ENCODE measurements around the gene COL6A2.
"Not testable (repeated sequence)": the region's sequence is repeated elsewhere in the genome, so short reads cannot be mapped to it uniquely, and the experiment has no call there.

Gene COL6A2

GRCh38 chr21:46128106-46128932, 30.4 kb downstream of the COL6A2 start:
- DNase-seq, result no peak

GRCh38 chr21:46128933-46129571, 31.1 kb downstream of the COL6A2 start:
- DNase-seq, result no peak

- no peak for DNase-seq
Observed at GRCh38 chr21:46129846-46130651, 32.1 kb downstream of the COL6A2 start.

DNA sequence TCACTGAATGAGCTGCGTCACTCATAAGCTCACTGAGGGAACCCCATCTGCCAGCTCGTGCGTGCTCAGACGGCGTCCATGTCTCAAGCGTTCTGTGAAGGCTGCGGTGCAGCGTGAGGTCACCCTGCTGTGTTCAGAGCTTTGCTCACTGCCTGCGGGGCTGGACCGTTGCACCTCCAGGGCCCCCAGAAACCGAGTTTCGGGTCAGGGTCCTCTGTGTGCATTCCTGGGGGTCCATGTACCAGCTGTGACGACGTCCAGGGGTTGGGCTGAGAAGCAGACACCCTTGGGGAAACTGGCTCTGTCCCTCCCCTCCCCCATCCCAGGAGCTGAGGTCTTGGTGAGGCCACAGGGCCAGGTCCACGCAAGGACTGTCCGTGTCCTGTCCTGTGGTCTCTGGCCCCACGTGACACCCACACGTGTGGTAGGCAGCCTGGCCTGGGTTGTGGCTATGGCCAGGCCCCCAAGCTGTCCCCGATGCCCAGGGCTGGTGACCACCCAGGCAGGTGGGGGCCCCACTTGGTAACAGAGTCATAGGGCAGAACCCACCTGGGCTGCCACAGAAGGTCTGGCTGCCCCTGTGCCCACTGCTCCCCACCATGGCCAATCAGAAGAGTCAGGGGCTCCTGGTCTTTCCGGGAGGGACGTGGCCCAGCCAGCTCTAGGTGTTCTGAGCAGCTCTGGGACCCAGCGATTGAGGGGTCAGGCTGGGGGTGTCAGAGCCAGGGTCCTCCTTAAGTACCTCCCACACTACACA, 33.1 kb downstream of the COL6A2 start:
- no peak for DNase-seq

DNA sequence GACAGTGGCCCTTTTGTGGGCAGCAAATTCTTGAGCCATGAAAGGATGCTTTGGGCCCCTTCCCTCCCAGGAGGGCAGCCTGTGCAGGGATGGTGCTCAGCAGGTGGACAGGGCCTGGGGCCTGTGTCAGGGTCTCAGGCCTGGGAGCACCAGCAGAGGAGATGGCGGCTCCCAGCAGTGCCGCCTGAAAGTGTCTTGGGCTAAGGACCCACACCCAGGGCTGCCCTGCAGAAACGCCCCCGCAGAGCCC, 33.6 kb downstream of the COL6A2 start:
- DNase-seq, result no peak

DNA sequence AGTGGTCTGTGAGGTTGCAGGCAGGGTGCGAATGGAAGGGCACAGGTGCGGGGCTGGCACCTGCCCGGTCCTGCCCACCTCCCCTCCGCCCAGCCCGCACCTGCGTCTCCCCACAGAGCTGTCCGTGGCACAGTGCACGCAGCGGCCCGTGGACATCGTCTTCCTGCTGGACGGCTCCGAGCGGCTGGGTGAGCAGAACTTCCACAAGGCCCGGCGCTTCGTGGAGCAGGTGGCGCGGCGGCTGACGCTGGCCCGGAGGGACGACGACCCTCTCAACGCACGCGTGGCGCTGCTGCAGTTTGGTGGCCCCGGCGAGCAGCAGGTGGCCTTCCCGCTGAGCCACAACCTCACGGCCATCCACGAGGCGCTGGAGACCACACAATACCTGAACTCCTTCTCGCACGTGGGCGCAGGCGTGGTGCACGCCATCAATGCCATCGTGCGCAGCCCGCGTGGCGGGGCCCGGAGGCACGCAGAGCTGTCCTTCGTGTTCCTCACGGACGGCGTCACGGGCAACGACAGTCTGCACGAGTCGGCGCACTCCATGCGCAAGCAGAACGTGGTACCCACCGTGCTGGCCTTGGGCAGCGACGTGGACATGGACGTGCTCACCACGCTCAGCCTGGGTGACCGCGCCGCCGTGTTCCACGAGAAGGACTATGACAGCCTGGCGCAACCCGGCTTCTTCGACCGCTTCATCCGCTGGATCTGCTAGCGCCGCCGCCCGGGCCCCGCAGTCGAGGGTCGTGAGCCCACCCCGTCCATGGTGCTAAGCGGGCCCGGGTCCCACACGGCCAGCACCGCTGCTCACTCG, 34.1 kb downstream of the COL6A2 start:
- no peak for DNase-seq

- no peak for DNase-seq
Observed at GRCh38 chr21:46135782-46136395, 38.0 kb downstream of the COL6A2 start.

- no peak for DNase-seq
Observed at GRCh38 chr21:46136739-46137349, 38.9 kb downstream of the COL6A2 start.

GRCh38 chr21:46137908-46138307, 40.0 kb downstream of the COL6A2 start:
- no peak for DNase-seq

DNA sequence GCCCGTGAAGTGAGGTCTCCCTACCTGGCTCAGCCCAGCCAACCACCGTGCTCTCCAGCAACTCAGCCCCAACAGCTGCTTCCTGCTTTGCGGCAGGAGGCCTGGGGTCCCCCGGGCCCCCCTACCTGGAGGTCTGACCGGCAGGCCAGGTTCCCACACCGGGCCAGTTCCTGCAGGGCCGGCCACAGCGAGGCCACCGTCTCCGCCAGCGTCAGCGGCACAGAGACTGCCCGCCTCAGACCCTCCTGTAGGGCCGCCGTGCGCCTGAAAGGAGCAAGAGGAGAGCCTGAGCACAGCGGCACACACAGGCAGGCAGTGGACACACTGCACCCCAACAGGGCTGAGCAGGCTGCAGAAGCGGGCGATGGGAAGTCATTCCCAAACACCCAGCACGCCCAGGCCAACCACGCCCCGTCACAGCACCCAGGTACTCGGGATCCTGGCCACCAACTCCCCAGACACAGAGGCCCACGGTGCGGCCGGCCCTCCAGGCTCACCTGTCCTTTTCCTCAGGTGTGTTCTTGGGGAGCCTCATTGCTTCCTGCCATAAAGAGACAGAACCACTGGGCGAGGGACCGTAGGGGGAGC, 40.6 kb downstream of the COL6A2 start:
- no peak for DNase-seq

- DNase-seq, result no peak
Observed at GRCh38 chr21:46139686-46140085, 41.8 kb downstream of the COL6A2 start.

GRCh38 chr21:46140352-46141003, 42.6 kb downstream of the COL6A2 start:
- not testable (repeated sequence) for DNase-seq

- DNase-seq, result no peak
Observed at GRCh38 chr21:46141767-46142581, 44.1 kb downstream of the COL6A2 start.

GRCh38 chr21:46142582-46143473, 44.9 kb downstream of the COL6A2 start:
- no peak for DNase-seq

- DNase-seq, result no peak
Observed at GRCh38 chr21:46144464-46145070, 46.7 kb downstream of the COL6A2 start.

DNA sequence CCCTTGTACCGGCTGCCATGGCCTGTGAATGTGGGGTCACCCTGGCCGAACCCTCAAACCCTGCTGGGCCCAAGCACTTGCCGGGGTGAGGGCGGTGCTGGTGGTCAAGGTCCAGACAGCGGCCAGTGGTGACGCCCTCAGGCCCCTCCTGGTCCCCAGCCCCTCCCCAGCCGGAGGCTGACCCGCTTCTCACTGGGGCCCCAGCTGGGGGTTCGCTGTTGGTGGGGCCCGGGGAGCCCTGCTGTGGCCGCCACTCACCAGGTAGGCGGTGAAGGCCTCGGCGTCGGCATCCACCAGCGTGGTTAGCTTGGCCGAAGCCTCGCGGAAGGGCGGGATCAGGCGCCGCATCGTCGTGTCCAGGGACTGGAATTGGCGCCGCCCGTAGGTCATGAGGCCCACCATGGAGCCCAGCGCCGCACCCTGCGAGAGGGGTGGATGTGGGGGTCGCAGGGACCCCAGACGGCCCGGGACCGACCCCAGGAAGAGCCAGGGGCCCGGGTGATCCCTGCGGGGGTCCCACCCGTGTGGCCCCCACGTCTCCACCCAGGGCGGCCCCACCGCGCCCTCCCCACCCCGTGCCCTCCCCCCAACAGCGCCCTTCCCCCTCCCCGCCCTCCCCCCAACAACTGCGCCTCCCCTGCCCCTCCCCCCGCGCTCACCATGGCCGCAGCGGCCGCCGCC, 47.4 kb downstream of the COL6A2 start:
- no peak for DNase-seq

Measured in stimulated activated naive CD4-positive, alpha-beta T cell treated with Interleukin-2 at 50 U/mL for 16 hours (primary cell).